ENCODE results near the gene CASTOR1. TPM values are rescaled to one million over a fixed set of nuclear protein-coding genes. Genes with fewer than 3 reads are reported as not detected.

CASTOR1 gene
- polyA plus RNA-seq, 1 of the 3 experiments (the other 2 are of a cell fraction): 14.4 TPM

DNA sequence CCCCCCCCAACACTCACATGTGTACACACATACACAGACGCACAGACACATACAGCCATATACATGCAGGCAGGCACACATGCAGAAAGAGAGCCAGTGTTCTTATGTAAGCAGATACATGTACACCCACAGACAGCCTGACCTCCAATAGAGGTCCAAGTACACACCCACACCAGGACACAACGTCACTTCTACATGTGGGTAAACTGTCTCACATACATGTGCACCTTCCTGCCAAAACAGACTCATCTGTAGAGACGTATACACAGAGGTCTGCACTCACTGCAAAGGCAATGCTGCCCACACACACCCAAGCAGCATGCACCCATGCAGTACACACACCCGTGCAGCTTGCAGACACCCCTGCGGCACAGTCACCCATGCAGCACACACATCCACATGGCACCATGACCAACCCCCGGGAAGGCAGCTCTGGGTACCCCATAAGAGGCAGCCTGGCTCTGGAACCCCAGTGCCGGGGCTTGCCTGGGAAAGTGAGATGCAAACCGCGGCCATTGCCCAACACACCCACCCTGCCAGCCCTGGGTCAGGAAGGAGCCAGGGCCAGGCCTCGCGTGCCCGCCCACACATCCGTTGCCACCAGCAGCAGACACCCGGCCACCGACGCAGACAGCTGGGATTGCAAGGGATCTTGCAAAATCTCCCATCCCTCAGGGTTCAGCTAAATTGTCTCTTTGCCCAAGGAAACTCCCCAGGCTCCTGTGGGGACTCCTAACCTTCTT, 10.1 kb downstream of the CASTOR1 start:
- H3K79me2 ChIP-seq (ENCODE audit: insufficient read depth): no peaks in the 10 kb centered on the region
- DNase-seq: no peak
- no peak overlapping the region for H2AFZ ChIP-seq (ENCODE audit: low read depth)
- peaks cover 26% of the 10 kb centered on the region for H3F3A ChIP-seq (replicated peaks; ENCODE audit: insufficient read depth)
- TF ChIP-seq RXRA (IDR thresholded peaks at IDR 0.05; ENCODE audit: borderline replicate concordance, low read depth) (no peak), EZH2phosphoT487 (IDR thresholded peaks at IDR 0.05; ENCODE audit: borderline replicate concordance, low read depth) (no peak), YY1 (IDR thresholded peaks at IDR 0.05; ENCODE audit: low read depth) (no peak), RFX5 (IDR thresholded peaks at IDR 0.05; ENCODE audit: low read length) (no peak), TCF12 (IDR thresholded peaks at IDR 0.05) (no peak), MXI1 (IDR thresholded peaks at IDR 0.05; ENCODE audit: low read depth, low read length) (no peak)
- WGBS (ENCODE audit: low lambda C conversion rate): 61% methylated on average over 8 of the region's 16 CpGs
- no peak overlapping the region for H3K4me2 ChIP-seq
- H3K9me2 ChIP-seq: no peaks in the 10 kb centered on the region
- H3K4me1 ChIP-seq (ENCODE audit: control insufficient read depth in 1 of 2, insufficient read depth in 2 of 2, low read depth in 1 of 2, low read length in 1 of 2): peaks cover 0 to 14% of the 10 kb centered on the region in 2 experiments; a peak in 2 of 4 replicates
- no peaks in the 10 kb centered on the region for H3K27me3 ChIP-seq (ENCODE audit: insufficient read depth)
- H4K20me1 ChIP-seq (ENCODE audit: insufficient read depth): no peaks in the 10 kb centered on the region
- no peak overlapping the region for H3K4me3 ChIP-seq (ENCODE audit: low read depth in 2 of 2, low read length in 1 of 2)
- CTCF ChIA-PET: interaction anchor here (0.9 to 3.1 kb wide), 5 partner anchors 8 to 171 kb away, joined by 3 to 23 read pairs (median 6); partner anchors contain the start of gene RNF215
- no peak overlapping the region for H3K9ac ChIP-seq
- no peaks in the 10 kb centered on the region for H3K36me3 ChIP-seq (replicated peaks in 1 of 2; ENCODE audit: control insufficient read depth in 1 of 2, insufficient read depth in 2 of 2, low read length in 1 of 2)
- POLR2A ChIA-PET: interaction anchor here (0.6 kb wide), 1 partner anchor 93 kb away, joined by 3 read pairs; no protein-coding TSS in a partner anchor
- H3K9me3 ChIP-seq: no peaks in the 10 kb centered on the region
- H3K27ac ChIP-seq (ENCODE audit: low read depth in 2 of 2, low read length in 1 of 2): no peak overlapping the region

DNA sequence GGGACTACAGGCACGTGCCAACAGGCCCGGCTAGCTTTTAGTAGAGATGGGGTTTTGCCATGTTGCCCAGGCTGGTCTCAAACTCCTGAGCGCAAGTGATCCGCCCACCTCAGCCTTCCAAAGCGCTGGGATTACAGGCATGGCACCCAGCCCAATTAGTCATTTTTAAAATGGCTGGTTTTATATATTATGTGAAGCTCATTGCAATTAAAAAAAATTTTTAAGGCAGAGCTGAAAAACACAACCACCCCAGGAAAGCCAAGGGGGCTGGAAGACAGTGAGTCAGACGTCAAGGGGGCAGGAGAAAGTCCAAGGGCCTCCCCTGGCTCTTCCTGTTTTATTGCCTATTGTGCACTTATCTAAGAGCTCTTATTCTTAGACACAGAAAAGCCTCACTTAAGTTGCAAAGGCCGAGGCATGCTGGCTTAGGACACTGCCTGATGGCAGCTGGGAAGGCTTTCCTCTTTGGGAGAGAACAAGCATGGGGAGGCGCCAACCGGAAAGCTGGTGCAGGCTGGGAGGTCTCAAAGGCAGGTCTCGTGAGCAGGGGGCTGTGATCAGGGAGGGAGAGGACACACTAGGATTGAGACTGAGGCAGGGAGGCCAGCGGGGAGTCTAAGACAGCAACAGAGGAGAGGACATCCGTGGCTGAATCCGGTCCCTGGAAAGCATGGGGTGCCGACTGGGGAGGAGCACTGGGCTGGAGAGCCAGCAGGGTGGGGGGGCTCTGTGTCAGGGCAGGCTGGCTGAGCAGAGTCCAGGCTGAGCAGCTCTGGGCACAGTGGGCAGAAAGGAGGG, 11.6 kb downstream of the CASTOR1 start:
- no peaks in the 10 kb centered on the region for H3K36me3 ChIP-seq (replicated peaks in 1 of 2; ENCODE audit: control insufficient read depth in 1 of 2, insufficient read depth in 2 of 2, low read length in 1 of 2)
- ChIA-PET POLR2A (no interaction called here), CTCF (interaction anchor here (0.6 to 3.1 kb wide), 5 partner anchors 9 to 238 kb away, joined by 3 to 23 read pairs (median 3); no protein-coding TSS in a partner anchor)
- peak overlapping the region; percentile 78; the same call in 1 of the 2 replicates for H2AFZ ChIP-seq (ENCODE audit: low read depth)
- no peaks in the 10 kb centered on the region for H3K9me3 ChIP-seq
- no peaks in the 10 kb centered on the region for H3K9me2 ChIP-seq
- H3F3A ChIP-seq (replicated peaks; ENCODE audit: insufficient read depth): peaks cover 26% of the 10 kb centered on the region
- peak overlapping the region in 1 of 2 experiments; percentile 70; a peak in 2 of 4 replicates for H3K27ac ChIP-seq (ENCODE audit: low read depth in 2 of 2, low read length in 1 of 2)
- peak overlapping the region; percentile 58 for H3K4me2 ChIP-seq
- peaks cover 0 to 14% of the 10 kb centered on the region in 2 experiments; a peak in 2 of 4 replicates for H3K4me1 ChIP-seq (ENCODE audit: control insufficient read depth in 1 of 2, insufficient read depth in 2 of 2, low read depth in 1 of 2, low read length in 1 of 2)
- TF ChIP-seq, protein P1, sequence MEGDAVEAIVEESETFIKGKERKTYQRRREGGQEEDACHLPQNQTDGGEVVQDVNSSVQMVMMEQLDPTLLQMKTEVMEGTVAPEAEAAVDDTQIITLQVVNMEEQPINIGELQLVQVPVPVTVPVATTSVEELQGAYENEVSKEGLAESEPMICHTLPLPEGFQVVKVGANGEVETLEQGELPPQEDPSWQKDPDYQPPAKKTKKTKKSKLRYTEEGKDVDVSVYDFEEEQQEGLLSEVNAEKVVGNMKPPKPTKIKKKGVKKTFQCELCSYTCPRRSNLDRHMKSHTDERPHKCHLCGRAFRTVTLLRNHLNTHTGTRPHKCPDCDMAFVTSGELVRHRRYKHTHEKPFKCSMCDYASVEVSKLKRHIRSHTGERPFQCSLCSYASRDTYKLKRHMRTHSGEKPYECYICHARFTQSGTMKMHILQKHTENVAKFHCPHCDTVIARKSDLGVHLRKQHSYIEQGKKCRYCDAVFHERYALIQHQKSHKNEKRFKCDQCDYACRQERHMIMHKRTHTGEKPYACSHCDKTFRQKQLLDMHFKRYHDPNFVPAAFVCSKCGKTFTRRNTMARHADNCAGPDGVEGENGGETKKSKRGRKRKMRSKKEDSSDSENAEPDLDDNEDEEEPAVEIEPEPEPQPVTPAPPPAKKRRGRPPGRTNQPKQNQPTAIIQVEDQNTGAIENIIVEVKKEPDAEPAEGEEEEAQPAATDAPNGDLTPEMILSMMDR (IDR thresholded peaks at IDR 0.05): no peak
- TF ChIP-seq NRF1 (IDR thresholded peaks at IDR 0.05; ENCODE audit: low read depth, low read length): no peak
- TF ChIP-seq YY1 (IDR thresholded peaks at IDR 0.05; ENCODE audit: low read depth): no peak
- TF ChIP-seq FOSL2 (IDR thresholded peaks at IDR 0.05; ENCODE audit: borderline replicate concordance, low read depth): 0 out of 2 replicates have a peak, but pooled peaks have one; percentile 9
- TF ChIP-seq SMC3 (IDR thresholded peaks at IDR 0.05; ENCODE audit: low read depth, low read length): no peak
- no peak for TF ChIP-seq NFIC (IDR thresholded peaks at IDR 0.05; ENCODE audit: borderline replicate concordance)
- no peak for TF ChIP-seq MEF2A (IDR thresholded peaks at IDR 0.05; ENCODE audit: borderline replicate concordance, low read depth)
- no peak for DNase-seq
- WGBS (ENCODE audit: low lambda C conversion rate): 67% methylated on average over 14 of the region's 14 CpGs
- no peak overlapping the region for H3K4me3 ChIP-seq (ENCODE audit: low read depth in 2 of 2, low read length in 1 of 2)
- no peaks in the 10 kb centered on the region for H3K79me2 ChIP-seq (ENCODE audit: insufficient read depth)
- peak overlapping the region; percentile 31; the same call in 1 of the 2 replicates for H3K9ac ChIP-seq
- H3K27me3 ChIP-seq (ENCODE audit: insufficient read depth): no peaks in the 10 kb centered on the region
- no peaks in the 10 kb centered on the region for H4K20me1 ChIP-seq (ENCODE audit: insufficient read depth)

All from SK-N-SH (cell line).